ENCODE measurements around the gene CNFN. TPM values are rescaled to one million over a fixed set of nuclear protein-coding genes. Genes with fewer than 3 reads are reported as not detected.

The CNFN gene
- total RNA-seq, 1 experiment from 2014 or later = 7.1 TPM

DNA sequence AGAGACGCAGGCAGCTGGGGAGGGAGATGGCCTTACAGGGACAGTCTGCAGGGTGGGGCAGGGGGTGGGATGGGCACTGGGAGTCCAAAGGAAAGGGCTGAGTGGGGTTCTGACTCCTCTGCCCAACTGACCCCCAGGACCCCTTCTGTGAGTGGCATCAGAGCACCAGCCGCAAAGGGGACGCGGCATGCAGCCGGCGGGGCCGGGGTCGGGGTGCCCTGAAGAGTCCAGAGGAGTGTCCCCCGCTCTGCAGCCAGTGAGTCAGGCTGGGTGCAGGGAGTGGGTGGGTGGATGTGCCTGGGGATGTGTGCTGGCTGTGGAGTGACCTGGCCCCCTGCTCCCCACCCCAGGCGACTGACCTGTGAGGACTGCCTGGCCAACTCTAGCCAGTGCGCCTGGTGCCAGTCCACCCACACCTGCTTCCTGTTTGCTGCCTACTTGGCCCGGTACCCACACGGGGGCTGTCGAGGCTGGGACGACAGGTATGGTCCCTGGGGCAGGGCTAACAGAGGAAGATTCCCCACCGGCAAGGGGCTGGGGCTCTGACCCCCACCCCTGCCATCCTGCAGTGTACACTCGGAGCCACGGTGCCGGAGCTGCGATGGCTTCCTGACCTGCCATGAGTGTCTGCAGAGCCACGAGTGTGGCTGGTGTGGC is 38.9 kb downstream of the CNFN start:
- peaks cover 2 to 30% (median 15%) of the 10 kb centered on the region in 3 experiments; a peak in 5 of 7 replicates for H3K36me3 Mint-ChIP-seq (ENCODE audit: insufficient read depth in 1 of 3, low read depth in 3 of 3)
- no peaks in the 10 kb centered on the region for H4K20me1 ChIP-seq (ENCODE audit: control insufficient read depth, insufficient read depth, insufficient read length)
- H3K23me2 ChIP-seq (ENCODE audit: insufficient read length, low read depth, low read length, poor library complexity, severe bottlenecking) = no peaks in the 10 kb centered on the region
- H2AK5ac ChIP-seq (ENCODE audit: insufficient read length, low read length) = no peak overlapping the region
- no peak overlapping the region for H3K4ac ChIP-seq (ENCODE audit: low read depth, low read length)
- no peaks in the 10 kb centered on the region for H3K27me3 ChIP-seq (ENCODE audit: insufficient read depth, low read length)
- no peak overlapping the region for H2BK5ac ChIP-seq (ENCODE audit: insufficient read length, low read length)
- H2BK12ac ChIP-seq (ENCODE audit: insufficient read length, low read depth, low read length) = no peak overlapping the region
- H3K27me3 Mint-ChIP-seq (ENCODE audit: low read depth) = no peaks in the 10 kb centered on the region
- TF ChIP-seq, protein P1, sequence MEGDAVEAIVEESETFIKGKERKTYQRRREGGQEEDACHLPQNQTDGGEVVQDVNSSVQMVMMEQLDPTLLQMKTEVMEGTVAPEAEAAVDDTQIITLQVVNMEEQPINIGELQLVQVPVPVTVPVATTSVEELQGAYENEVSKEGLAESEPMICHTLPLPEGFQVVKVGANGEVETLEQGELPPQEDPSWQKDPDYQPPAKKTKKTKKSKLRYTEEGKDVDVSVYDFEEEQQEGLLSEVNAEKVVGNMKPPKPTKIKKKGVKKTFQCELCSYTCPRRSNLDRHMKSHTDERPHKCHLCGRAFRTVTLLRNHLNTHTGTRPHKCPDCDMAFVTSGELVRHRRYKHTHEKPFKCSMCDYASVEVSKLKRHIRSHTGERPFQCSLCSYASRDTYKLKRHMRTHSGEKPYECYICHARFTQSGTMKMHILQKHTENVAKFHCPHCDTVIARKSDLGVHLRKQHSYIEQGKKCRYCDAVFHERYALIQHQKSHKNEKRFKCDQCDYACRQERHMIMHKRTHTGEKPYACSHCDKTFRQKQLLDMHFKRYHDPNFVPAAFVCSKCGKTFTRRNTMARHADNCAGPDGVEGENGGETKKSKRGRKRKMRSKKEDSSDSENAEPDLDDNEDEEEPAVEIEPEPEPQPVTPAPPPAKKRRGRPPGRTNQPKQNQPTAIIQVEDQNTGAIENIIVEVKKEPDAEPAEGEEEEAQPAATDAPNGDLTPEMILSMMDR (conservative IDR thresholded peaks at IDR 0.05) = no peak
- no peak overlapping the region for H4K5ac ChIP-seq (ENCODE audit: insufficient read length, low read depth, low read length)
- H3K4me1 ChIP-seq (ENCODE audit: insufficient read depth, low read length) = no peaks in the 10 kb centered on the region
- no peaks in the 10 kb centered on the region for H3K9me3 ChIP-seq (ENCODE audit: control insufficient read depth, low read depth, low read length)
- H2BK20ac ChIP-seq (ENCODE audit: low read depth, low read length, poor library complexity, severe bottlenecking) = no peak overlapping the region
- H3K9ac ChIP-seq (ENCODE audit: extremely low read depth, insufficient read length, low read length) = no peak overlapping the region
- H3K56ac ChIP-seq (ENCODE audit: insufficient read length, low read depth, low read length) = no peak overlapping the region
- no peak overlapping the region for H2AFZ ChIP-seq (ENCODE audit: low read length)
- no peak overlapping the region for H3K27ac Mint-ChIP-seq
- H3K23ac ChIP-seq (ENCODE audit: insufficient read length, low read depth, low read length) = no peak overlapping the region
- no peak overlapping the region for H3K27ac ChIP-seq (ENCODE audit: insufficient read length, low read depth, low read length)
- DNase-seq = no peak
- no peak overlapping the region for H2BK120ac ChIP-seq (ENCODE audit: low read depth, low read length, poor library complexity, severe bottlenecking)
- no peak overlapping the region for H3K4me3 Mint-ChIP-seq
- no peaks in the 10 kb centered on the region for H3K79me1 ChIP-seq (ENCODE audit: insufficient read depth, low read depth, low read length, poor library complexity, severe bottlenecking)
- WGBS (ENCODE audit: extremely low coverage, insufficient read length, low lambda C conversion rate) = no CpG with 5 or more reads among the region's 21 CpGs
- H4K8ac ChIP-seq (replicated peaks; ENCODE audit: insufficient read length, low read depth, low read length) = no peak overlapping the region
- H2BK15ac ChIP-seq (ENCODE audit: low read depth, low read length) = no peak overlapping the region
- H3K18ac ChIP-seq (ENCODE audit: insufficient read length, low read depth, low read length) = no peak overlapping the region
- H4K91ac ChIP-seq (ENCODE audit: insufficient read length, low read depth, low read length) = no peak overlapping the region
- no peak overlapping the region for H3K4me2 ChIP-seq (ENCODE audit: insufficient read depth, insufficient read length, low read length)
- no peak overlapping the region for H3T11ph ChIP-seq (ENCODE audit: low read length)
- no peaks in the 10 kb centered on the region for H3K4me1 Mint-ChIP-seq
- no peaks in the 10 kb centered on the region for H3K79me2 ChIP-seq (ENCODE audit: insufficient read depth, low read length)
- H3K14ac ChIP-seq (ENCODE audit: insufficient read depth, low read length) = no peak overlapping the region; the same call in 1 of the 2 replicates
- no peaks in the 10 kb centered on the region; a peak in 1 of 5 replicates for H3K9me3 Mint-ChIP-seq

All from H9 (cell line).